GM23248 (cell line): ENCODE measurements around the gene POU2AF1. TPM values are rescaled to one million over a fixed set of nuclear protein-coding genes. Genes with fewer than 3 reads are reported as not detected.

Experiments used
- DNase-seq: peaks from one replicate; pipeline ENCODE4 v3.0.0-alpha.2; 2015
- H2AFZ ChIP-seq: fragments of 200-600 bp; sonication (generic); 2 replicates; pipeline ENCODE4 v1.6.1; 2016; ENCODE audit warnings: antibody characterized with exemption
- H3F3A ChIP-seq: fragments of 200-600 bp; sonication (generic); 2 replicates; pipeline ENCODE4 v1.6.1; 2016; ENCODE audit warnings: mild to moderate bottlenecking, antibody characterized with exemption, mixed run types; ENCODE audit not compliant: insufficient read depth
- H3K27ac ChIP-seq: fragments of 200-600 bp; sonication (generic); 2 replicates; pipeline ENCODE4 v1.5.1; 2016; ENCODE audit warnings: mild to moderate bottlenecking
- H3K27me3 ChIP-seq: fragments of 200-600 bp; sonication (generic); replicated peaks from 2 replicates; pipeline ENCODE4 v1.6.1; 2016; ENCODE audit warnings: mild to moderate bottlenecking; ENCODE audit not compliant: insufficient read depth
- H3K36me3 ChIP-seq: fragments of 200-600 bp; sonication (generic); 2 replicates; pipeline ENCODE4 v1.6.1; 2016; ENCODE audit warnings: low read depth, mild to moderate bottlenecking
- H3K4me1 ChIP-seq: fragments of 200-600 bp; sonication (generic); 2 replicates; pipeline ENCODE4 v1.6.1; 2016; ENCODE audit warnings: mild to moderate bottlenecking; ENCODE audit not compliant: insufficient read depth
- H3K4me2 ChIP-seq: fragments of 200-600 bp; sonication (generic); one replicate; pipeline ENCODE4 v1.6.1; 2016; ENCODE audit warnings: mild to moderate bottlenecking; ENCODE audit not compliant: unreplicated experiment
- H3K4me3 ChIP-seq: fragments of 200-600 bp; sonication (generic); 2 replicates; pipeline ENCODE4 v1.5.1; 2016; ENCODE audit warnings: mild to moderate bottlenecking
- H3K79me2 ChIP-seq: fragments of 200-600 bp; sonication (generic); 2 replicates; pipeline ENCODE4 v1.6.1; 2016; ENCODE audit warnings: mild to moderate bottlenecking; ENCODE audit not compliant: insufficient read depth
- H3K9ac ChIP-seq: fragments of 200-600 bp; sonication (generic); 2 replicates; pipeline ENCODE4 v1.6.1; 2016; ENCODE audit warnings: mild to moderate bottlenecking
- H3K9me2 ChIP-seq: fragments of 200-600 bp; sonication (generic); 2 replicates; pipeline ENCODE4 v1.6.1; 2016; ENCODE audit warnings: mixed run types, mild to moderate bottlenecking, moderate library complexity; ENCODE audit not compliant: insufficient read depth
- H3K9me3 ChIP-seq: fragments of 200-600 bp; sonication (generic); one replicate; pipeline ENCODE4 v1.6.1; 2017; ENCODE audit warnings: low read depth
- H4K20me1 ChIP-seq: fragments of 200-600 bp; sonication (generic); 2 replicates; pipeline ENCODE4 v1.6.0; 2016; ENCODE audit not compliant: insufficient read depth
- EZH2 ChIP-seq: fragments of 200-600 bp; sonication (generic); IDR thresholded peaks from 2 replicates; pipeline ENCODE4 v1.6.1; 2018; ENCODE audit warnings: antibody characterized with exemption, mild to moderate bottlenecking; ENCODE audit not compliant: insufficient read depth, poor library complexity, severe bottlenecking
- EZH2phosphoT487 ChIP-seq: fragments of 200-600 bp; sonication (generic); IDR thresholded peaks from 2 replicates; pipeline ENCODE4 v1.6.1; 2018; ENCODE audit warnings: antibody characterized with exemption, moderate library complexity, mild to moderate bottlenecking, low read depth; ENCODE audit not compliant: insufficient read depth
- WGBS, 2 experiments: methylation state at CpG; one replicate each; pipeline ENCODE4 v1.1.6; 2015 to 2017; ENCODE audit warnings: low lambda C conversion rate in 2 of 2, low coverage in 1 of 2; ENCODE audit errors: missing lambda C conversion rate in 2 of 2; 5-methylcytosine and 5-hydroxymethylcytosine counted together
- in situ Hi-C: fragments of 300-500 bp; cut with MboI; formaldehyde crosslinking; loops from 2 replicates; pipeline ENCODE4 v1.15.0; 2020
- polyA plus RNA-seq: library from polyadenylated mRNA; unstranded; fragments of >200 nt; fragmentation: Nextera tagmentation; extraction: Ambion mirVana; gene quantifications from 2 replicates; pipeline ENCODE4 v1.2.1, GENCODE V29; 2016
- total RNA-seq: library from RNA; depleted of rRNA; stranded (reverse); fragments of >200 nt; shearing (Covaris generic); gene quantifications from 2 replicates; pipeline ENCODE4 v1.2.3, GENCODE V29; 2014

POU2AF1 gene
- total and polyA plus RNA-seq, 2 experiments from 2014 or later = 0.11 to 0.16 TPM

DNA sequence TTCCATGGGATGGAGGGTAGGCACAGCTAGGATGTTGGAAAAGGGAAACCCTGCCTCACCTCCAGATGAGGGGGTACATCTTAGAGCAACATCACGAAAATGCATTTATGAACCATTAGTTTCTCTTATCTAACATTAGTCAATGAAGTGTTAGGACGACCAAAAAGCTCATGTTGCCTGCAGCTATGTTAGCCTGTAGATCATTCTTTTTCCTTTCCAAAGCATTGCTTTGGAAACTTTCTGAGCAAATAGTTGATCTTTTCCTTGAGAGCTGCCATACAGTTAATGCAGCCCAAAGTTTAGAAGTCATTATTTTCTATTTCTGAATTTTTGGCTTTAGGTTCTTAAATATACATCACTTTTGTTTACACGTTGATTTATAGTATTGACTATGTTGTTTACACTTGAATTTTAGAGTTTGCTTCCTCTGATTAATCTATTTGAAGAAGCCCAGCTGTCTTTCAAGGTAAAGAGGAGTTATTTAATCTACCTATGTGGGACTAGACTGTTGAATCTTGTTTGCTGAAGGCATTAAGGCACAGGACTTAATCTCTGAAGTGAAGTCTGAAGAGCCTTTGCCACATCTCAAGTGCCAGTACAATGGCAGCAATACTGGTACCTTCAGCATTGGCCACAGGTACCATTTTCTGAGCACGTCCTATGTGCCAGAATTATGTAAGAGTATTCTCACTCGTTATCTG is 69.7 kb downstream of the POU2AF1 start:
- Histone ChIP-seq H4K20me1 (no peaks in the 10 kb centered on the region), H2AFZ (no peak overlapping the region), H3K27me3 (peaks cover 61% of the 10 kb centered on the region), H3K4me1 (no peaks in the 10 kb centered on the region), H3K4me3 (no peak overlapping the region), H3K4me2 (no peak overlapping the region), H3K9me2 (no peaks in the 10 kb centered on the region), H3K79me2 (no peaks in the 10 kb centered on the region), H3K9ac (no peak overlapping the region), H3F3A (no peaks in the 10 kb centered on the region), H3K36me3 (no peaks in the 10 kb centered on the region), H3K27ac (no peak overlapping the region), H3K9me3 (no peaks in the 10 kb centered on the region)
- no peak for TF ChIP-seq EZH2
- no peak for TF ChIP-seq EZH2phosphoT487
- no peak for DNase-seq
- 52 to 53% methylated on average over 5 of the region's 5 CpGs for WGBS, 2 experiments
- in situ Hi-C loops = no loop called here

GRCh38 chr11:111308140-111308539 is 70.9 kb downstream of the POU2AF1 start:
- TF ChIP-seq EZH2 (no peak), EZH2phosphoT487 (no peak)
- 77 to 80% methylated on average over 7 of the region's 7 CpGs for WGBS, 2 experiments
- Histone ChIP-seq H3K27ac (no peak overlapping the region), H3K4me2 (no peak overlapping the region), H3K79me2 (no peaks in the 10 kb centered on the region), H3K9ac (no peak overlapping the region), H3K9me2 (no peaks in the 10 kb centered on the region), H3F3A (no peaks in the 10 kb centered on the region), H3K9me3 (no peaks in the 10 kb centered on the region), H3K27me3 (peaks cover 67% of the 10 kb centered on the region), H3K36me3 (no peaks in the 10 kb centered on the region), H3K4me3 (no peak overlapping the region), H3K4me1 (no peaks in the 10 kb centered on the region), H4K20me1 (no peaks in the 10 kb centered on the region), H2AFZ (no peak overlapping the region)
- in situ Hi-C loops = no loop called here
- DNase-seq = no peak

GRCh38 chr11:111307472-111308108 is 71.5 kb downstream of the POU2AF1 start:
- Histone ChIP-seq H3K4me3 (no peak overlapping the region), H4K20me1 (no peaks in the 10 kb centered on the region), H3K9ac (no peak overlapping the region), H3K27me3 (peaks cover 67% of the 10 kb centered on the region), H3K4me1 (no peaks in the 10 kb centered on the region), H3K4me2 (no peak overlapping the region), H3K27ac (no peak overlapping the region), H3F3A (no peaks in the 10 kb centered on the region), H3K36me3 (no peaks in the 10 kb centered on the region), H3K9me2 (no peaks in the 10 kb centered on the region), H2AFZ (no peak overlapping the region), H3K9me3 (no peaks in the 10 kb centered on the region), H3K79me2 (no peaks in the 10 kb centered on the region)
- WGBS, 2 experiments = 75 to 84% methylated on average over 3 of the region's 3 CpGs
- DNase-seq = no peak
- in situ Hi-C loops = no loop called here
- TF ChIP-seq EZH2phosphoT487 (no peak), EZH2 (no peak)

- no peaks in the 10 kb centered on the region for H3K36me3 ChIP-seq
- 60 to 67% methylated on average over 5 of the region's 5 CpGs for WGBS, 2 experiments
- no peaks in the 10 kb centered on the region for H3K79me2 ChIP-seq
- H3F3A ChIP-seq = no peaks in the 10 kb centered on the region
- H3K27me3 ChIP-seq = peaks cover 60% of the 10 kb centered on the region
- H3K27ac ChIP-seq = no peak overlapping the region
- DNase-seq = no peak
- no peak overlapping the region for H3K4me3 ChIP-seq
- no peak overlapping the region for H2AFZ ChIP-seq
- no peaks in the 10 kb centered on the region for H3K9me3 ChIP-seq
- H4K20me1 ChIP-seq = no peaks in the 10 kb centered on the region
- no peak overlapping the region for H3K4me2 ChIP-seq
- no peaks in the 10 kb centered on the region for H3K4me1 ChIP-seq
- no peaks in the 10 kb centered on the region for H3K9me2 ChIP-seq
- H3K9ac ChIP-seq = no peak overlapping the region
- in situ Hi-C loops = no loop called here
- TF ChIP-seq EZH2 (no peak), EZH2phosphoT487 (no peak)
Observed at GRCh38 chr11:111306321-111306720, 72.8 kb downstream of the POU2AF1 start.
